SU-DHL-6 (cell line): ENCODE results near the gene BEAN1.

Source experiments
- H2AFZ ChIP-seq: fragments of 200-600 bp; sonication (generic); 2 replicates; pipeline ENCODE4 v1.6.1; 2014; ENCODE audit warnings: low read depth, mild to moderate bottlenecking, moderate library complexity, mixed read lengths, antibody characterized with exemption, low read length; ENCODE audit not compliant: severe bottlenecking
- H3F3A ChIP-seq: fragments of 200-600 bp; shearing (Covaris generic); 2 replicates; pipeline ENCODE4 v1.6.0; 2016; ENCODE audit warnings: antibody characterized with exemption, mild to moderate bottlenecking; ENCODE audit not compliant: insufficient read depth
- H3K27ac ChIP-seq: fragments of 200-600 bp; sonication (generic); 2 replicates; pipeline ENCODE4 v1.5.1; 2016; ENCODE audit warnings: low read depth, mild to moderate bottlenecking, low read length, moderate library complexity, mixed read lengths
- H3K27me3 ChIP-seq: fragments of 200-600 bp; sonication (generic), shearing (Covaris generic); 2 replicates; pipeline ENCODE4 v1.6.0; 2014; ENCODE audit warnings: mild to moderate bottlenecking, low read length
- H3K36me3 ChIP-seq: fragments of 200-600 bp; sonication (generic); 2 replicates; pipeline ENCODE4 v1.6.1; 2014; ENCODE audit warnings: mild to moderate bottlenecking, low read length, mixed read lengths
- H3K4me2 ChIP-seq: fragments of 300-600, 200-600 bp; shearing (Covaris generic), sonication (generic); 2 replicates; pipeline ENCODE4 v1.6.0; 2014; ENCODE audit warnings: low read length, low read depth, mild to moderate bottlenecking; ENCODE audit not compliant: poor library complexity, severe bottlenecking
- H3K4me3 ChIP-seq: fragments of 200-600 bp; sonication (generic); 2 replicates; pipeline ENCODE4 v1.5.1; 2014; ENCODE audit warnings: antibody characterized with exemption, low read length, mild to moderate bottlenecking, mixed read lengths; ENCODE audit not compliant: insufficient read depth, poor library complexity, severe bottlenecking
- H3K79me2 ChIP-seq: fragments of 200-600 bp; sonication (generic); 2 replicates; pipeline ENCODE4 v1.6.1; 2014; ENCODE audit warnings: mild to moderate bottlenecking, low read length, moderate library complexity; ENCODE audit not compliant: insufficient read depth
- H3K9ac ChIP-seq: fragments of 200-600 bp; sonication (generic); 2 replicates; pipeline ENCODE4 v1.7.0; 2014; ENCODE audit warnings: mild to moderate bottlenecking, low read length
- H3K9me2 ChIP-seq: fragments of 200-600 bp; sonication (generic); replicated peaks from 2 replicates; pipeline ENCODE4 v1.6.1; 2014; ENCODE audit warnings: low read length; ENCODE audit not compliant: insufficient read depth
- H3K9me3 ChIP-seq: fragments of 200-600 bp; sonication (generic); 2 replicates; pipeline ENCODE4 v1.6.1; 2014; ENCODE audit warnings: low read length, mixed read lengths; ENCODE audit not compliant: insufficient read depth
- H4K20me1 ChIP-seq: fragments of 200-600 bp; sonication (generic); 2 replicates; pipeline ENCODE4 v1.6.1; 2014; ENCODE audit warnings: low read depth, mild to moderate bottlenecking, antibody characterized with exemption, low read length, moderate library complexity, mixed read lengths
- CTCF ChIP-seq: fragments of 200-600 bp; sonication (generic); IDR thresholded peaks from one replicate; pipeline ENCODE4 v1.5.1; 2017; ENCODE audit warnings: antibody characterized with exemption, mild to moderate bottlenecking, low read length, moderate library complexity; ENCODE audit not compliant: insufficient read depth, poor library complexity, severe bottlenecking
- EZH2phosphoT487 ChIP-seq: fragments of 200-600 bp; sonication (generic), shearing (Covaris generic); conservative IDR thresholded peaks from 2 replicates; pipeline ENCODE4 v1.6.1; 2018; ENCODE audit warnings: mild to moderate bottlenecking, antibody characterized with exemption, low read length, moderate library complexity, mixed read lengths

The BEAN1 gene

GRCh38 chr16:66399031-66399430 is 28.1 kb upstream of the BEAN1 start:
- no peaks in the 10 kb centered on the region for H3K79me2 ChIP-seq
- no peaks in the 10 kb centered on the region for H3K36me3 ChIP-seq
- no peak overlapping the region for H3K9ac ChIP-seq
- H3K9me3 ChIP-seq, result no peaks in the 10 kb centered on the region
- H4K20me1 ChIP-seq, result no peaks in the 10 kb centered on the region
- H3K9me2 ChIP-seq, result no peaks in the 10 kb centered on the region
- H2AFZ ChIP-seq, result no peak overlapping the region
- no peaks in the 10 kb centered on the region for H3F3A ChIP-seq
- H3K27ac ChIP-seq, result no peak overlapping the region
- H3K4me2 ChIP-seq, result no peak overlapping the region
- H3K4me3 ChIP-seq, result no peak overlapping the region
- no peaks in the 10 kb centered on the region for H3K27me3 ChIP-seq
- no peak for TF ChIP-seq EZH2phosphoT487

GRCh38 chr16:66399930-66400329 is 27.2 kb upstream of the BEAN1 start:
- no peaks in the 10 kb centered on the region for H3F3A ChIP-seq
- no peak overlapping the region for H3K9ac ChIP-seq
- H3K27me3 ChIP-seq, result no peaks in the 10 kb centered on the region
- H2AFZ ChIP-seq, result no peak overlapping the region
- H4K20me1 ChIP-seq, result no peaks in the 10 kb centered on the region
- H3K9me3 ChIP-seq, result no peaks in the 10 kb centered on the region
- H3K9me2 ChIP-seq, result no peaks in the 10 kb centered on the region
- H3K4me2 ChIP-seq, result no peak overlapping the region
- no peaks in the 10 kb centered on the region for H3K36me3 ChIP-seq
- H3K27ac ChIP-seq, result no peak overlapping the region
- no peaks in the 10 kb centered on the region for H3K79me2 ChIP-seq
- H3K4me3 ChIP-seq, result no peak overlapping the region
- TF ChIP-seq EZH2phosphoT487 (no peak), CTCF (no peak)

- Histone ChIP-seq H3K4me2 (no peak overlapping the region), H3K9ac (no peak overlapping the region)
Observed at GRCh38 chr16:66400503-66401380, 26.4 kb upstream of the BEAN1 start.

More at GRCh38 chr16:66400503-66401380, 26.4 kb upstream of the BEAN1 start:
- H3K4me3 ChIP-seq, result no peak overlapping the region
- H3K9me3 ChIP-seq, result no peaks in the 10 kb centered on the region
- no peaks in the 10 kb centered on the region for H3K79me2 ChIP-seq
- H3K27me3 ChIP-seq, result no peaks in the 10 kb centered on the region
- no peaks in the 10 kb centered on the region for H3F3A ChIP-seq
- H3K27ac ChIP-seq, result no peak overlapping the region
- no peaks in the 10 kb centered on the region for H3K36me3 ChIP-seq
- no peaks in the 10 kb centered on the region for H3K9me2 ChIP-seq
- H4K20me1 ChIP-seq, result no peaks in the 10 kb centered on the region
- TF ChIP-seq CTCF, result no peak
- TF ChIP-seq EZH2phosphoT487, result no peak
- no peak overlapping the region for H2AFZ ChIP-seq
